A549 treated with AZD9567 at 1 μM for 4 hours (cell line): Measurements from ENCODE around the gene SRI. TPM values are rescaled to one million over a fixed set of nuclear protein-coding genes. Genes with fewer than 3 reads are reported as not detected.

Source experiments
- total RNA-seq: library from RNA; stranded (reverse); fragments of 200-300 nt; extraction: Qiagen RNA extraction; gene quantifications from 5 replicates; pipeline ENCODE4 v1.2.3, GENCODE V29; 2022; ENCODE audit not compliant: insufficient read depth

The SRI gene, protein sequence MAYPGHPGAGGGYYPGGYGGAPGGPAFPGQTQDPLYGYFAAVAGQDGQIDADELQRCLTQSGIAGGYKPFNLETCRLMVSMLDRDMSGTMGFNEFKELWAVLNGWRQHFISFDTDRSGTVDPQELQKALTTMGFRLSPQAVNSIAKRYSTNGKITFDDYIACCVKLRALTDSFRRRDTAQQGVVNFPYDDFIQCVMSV
- total RNA-seq = 128 to 142 TPM (median 139 TPM) in 5 replicates

DNA sequence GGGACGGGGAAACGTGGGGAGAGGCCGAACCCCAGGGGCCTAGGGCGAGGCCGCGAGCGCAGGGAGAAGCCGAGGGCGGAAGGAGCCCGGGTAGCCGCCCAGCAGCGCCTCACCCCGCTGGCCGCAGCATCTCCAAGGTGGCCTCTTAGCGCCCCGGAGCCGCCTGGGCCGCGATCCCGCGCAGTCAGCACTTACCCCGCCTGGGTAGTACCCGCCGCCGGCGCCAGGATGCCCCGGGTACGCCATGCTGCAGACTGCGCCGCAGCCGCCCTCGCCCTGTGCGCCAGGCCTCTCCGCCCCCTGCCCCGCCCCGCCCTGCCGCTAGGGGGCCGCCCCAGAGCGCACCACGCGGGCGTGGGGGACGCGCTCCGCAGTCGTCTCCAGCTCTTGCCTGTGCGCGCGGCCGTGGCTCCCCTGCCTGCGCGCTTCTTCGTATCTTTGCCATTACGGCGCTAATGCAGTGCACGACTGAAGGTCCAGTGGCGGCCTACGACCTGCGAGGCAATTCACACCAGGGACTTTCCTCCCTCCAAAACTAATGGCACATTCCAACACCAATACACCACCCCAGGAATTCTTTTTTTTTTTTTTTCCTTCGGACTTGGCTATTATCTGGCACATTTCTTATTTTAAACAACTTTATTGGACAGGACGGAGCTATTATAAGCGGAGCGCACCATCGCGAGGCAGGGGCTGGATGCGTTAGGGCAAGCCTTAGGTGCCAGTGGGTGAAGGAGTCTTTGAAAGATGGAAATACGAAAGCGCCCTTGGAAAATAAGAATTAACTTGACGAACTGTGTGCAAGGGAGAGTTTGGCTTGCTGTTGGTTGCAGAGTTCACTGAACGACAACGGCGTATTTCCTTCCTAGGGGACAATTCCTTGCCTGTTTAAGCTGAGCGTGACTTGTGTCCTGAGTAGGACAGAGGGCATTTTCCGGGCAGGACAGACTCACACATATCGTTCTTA, at the start of gene SRI:
Gene SRI, minus strand, starts transcription at position 258 of the 967 bp plus-strand sequence. Its CDS starts 12 bp downstream, at position 246.

Other genes starting within 250 kb of the SRI start
- 0.01 to 0.02 TPM in 2 of 5 replicates, not detected in the others for gene STEAP4, start 86.9 kb upstream of the SRI start, total RNA-seq